Neural progenitor cell (in vitro differentiated cells): ENCODE data around the gene PAEP. TPM values are rescaled to one million over a fixed set of nuclear protein-coding genes. Genes with fewer than 3 reads are reported as not detected.

Experiments
- DNase-seq: peaks from one replicate; pipeline ENCODE4 v3.0.0-alpha.2; 2016; ENCODE audit warnings: low spot score
- H2AFZ ChIP-seq: fragments of 200-600 bp; sonication (generic); replicated peaks from 2 replicates; pipeline ENCODE4 v1.6.1; 2016; ENCODE audit warnings: antibody characterized with exemption
- H3F3A ChIP-seq: fragments of 200-600 bp; sonication (generic); 2 replicates; pipeline ENCODE4 v1.6.1; 2016; ENCODE audit warnings: antibody characterized with exemption, low read depth
- H3K27ac ChIP-seq: fragments of 200-600 bp; sonication (generic); 2 replicates; pipeline ENCODE4 v1.5.1; 2016; ENCODE audit warnings: mild to moderate bottlenecking
- H3K27me3 ChIP-seq: fragments of 200-600 bp; sonication (generic); 2 replicates; pipeline ENCODE4 v1.6.1; 2016; ENCODE audit warnings: mild to moderate bottlenecking, moderate library complexity
- H3K36me3 ChIP-seq: fragments of 200-600 bp; sonication (generic); 2 replicates; pipeline ENCODE4 v1.5.1; 2016
- H3K4me1 ChIP-seq: fragments of 200-600 bp; sonication (generic); 2 replicates; pipeline ENCODE4 v1.6.1; 2016; ENCODE audit warnings: mixed run types
- H3K4me2 ChIP-seq: fragments of 200-600 bp; sonication (generic); 2 replicates; pipeline ENCODE4 v1.6.1; 2016
- H3K4me3 ChIP-seq: fragments of 200-600 bp; sonication (generic); 2 replicates; pipeline ENCODE4 v1.5.1; 2016
- H3K79me2 ChIP-seq: fragments of 200-600 bp; sonication (generic); 2 replicates; pipeline ENCODE4 v1.6.1; 2016; ENCODE audit warnings: low read depth
- H3K9ac ChIP-seq: fragments of 200-600 bp; sonication (generic); 2 replicates; pipeline ENCODE4 v1.6.1; 2016
- H3K9me3 ChIP-seq: fragments of 200-600 bp; sonication (generic); 2 replicates; pipeline ENCODE4 v1.5.1; 2016; ENCODE audit warnings: low read depth
- H4K20me1 ChIP-seq: fragments of 200-600 bp; sonication (generic); 2 replicates; pipeline ENCODE4 v1.6.1; 2016; ENCODE audit warnings: low read depth
- H3K27ac Mint-ChIP-seq: 3 replicates; pipeline ENCODE4 v1.8.0; 2021; ENCODE audit warnings: mixed read lengths
- H3K27me3 Mint-ChIP-seq: 2 replicates; pipeline ENCODE4 v1.8.0; 2022; ENCODE audit warnings: low read depth, mild to moderate bottlenecking, inconsistent platforms, moderate library complexity, mixed read lengths; ENCODE audit not compliant: insufficient read depth
- H3K36me3 Mint-ChIP-seq: 3 replicates; pipeline ENCODE4 v1.8.0; 2021; ENCODE audit warnings: mixed read lengths
- H3K4me1 Mint-ChIP-seq: 3 replicates; pipeline ENCODE4 v1.8.0; 2021; ENCODE audit warnings: mixed read lengths
- H3K4me3 Mint-ChIP-seq: 3 replicates; pipeline ENCODE4 v1.8.0; 2021; ENCODE audit warnings: mild to moderate bottlenecking, moderate library complexity, mixed read lengths
- H3K9me3 Mint-ChIP-seq: 3 replicates; pipeline ENCODE4 v1.8.0; 2020; ENCODE audit warnings: mixed read lengths
- EZH2 ChIP-seq: fragments of 200-600 bp; sonication (generic); IDR thresholded peaks from 2 replicates; pipeline ENCODE4 v1.6.1; 2017; ENCODE audit warnings: antibody characterized with exemption, mild to moderate bottlenecking, moderate library complexity
- EZH2phosphoT487 ChIP-seq: fragments of 200-600 bp; sonication (generic); IDR thresholded peaks from 2 replicates; pipeline ENCODE4 v1.6.1; 2017; ENCODE audit warnings: antibody characterized with exemption
- total RNA-seq: library from RNA; depleted of rRNA; stranded (reverse); fragments of >200 nt; gene quantifications from 2 replicates; pipeline ENCODE4 v1.2.3, GENCODE V29; 2015; ENCODE audit warnings: low replicate concordance
- TF ChIP-seq, protein P1 (sequence below): fragments of 200-600 bp; sonication (generic); IDR thresholded peaks from 2 replicates; pipeline ENCODE4 v1.5.1; 2017; ENCODE audit warnings: antibody characterized with exemption, mild to moderate bottlenecking

The PAEP gene
- total RNA-seq, 1 donor from 2014 or later = not detected

DNA sequence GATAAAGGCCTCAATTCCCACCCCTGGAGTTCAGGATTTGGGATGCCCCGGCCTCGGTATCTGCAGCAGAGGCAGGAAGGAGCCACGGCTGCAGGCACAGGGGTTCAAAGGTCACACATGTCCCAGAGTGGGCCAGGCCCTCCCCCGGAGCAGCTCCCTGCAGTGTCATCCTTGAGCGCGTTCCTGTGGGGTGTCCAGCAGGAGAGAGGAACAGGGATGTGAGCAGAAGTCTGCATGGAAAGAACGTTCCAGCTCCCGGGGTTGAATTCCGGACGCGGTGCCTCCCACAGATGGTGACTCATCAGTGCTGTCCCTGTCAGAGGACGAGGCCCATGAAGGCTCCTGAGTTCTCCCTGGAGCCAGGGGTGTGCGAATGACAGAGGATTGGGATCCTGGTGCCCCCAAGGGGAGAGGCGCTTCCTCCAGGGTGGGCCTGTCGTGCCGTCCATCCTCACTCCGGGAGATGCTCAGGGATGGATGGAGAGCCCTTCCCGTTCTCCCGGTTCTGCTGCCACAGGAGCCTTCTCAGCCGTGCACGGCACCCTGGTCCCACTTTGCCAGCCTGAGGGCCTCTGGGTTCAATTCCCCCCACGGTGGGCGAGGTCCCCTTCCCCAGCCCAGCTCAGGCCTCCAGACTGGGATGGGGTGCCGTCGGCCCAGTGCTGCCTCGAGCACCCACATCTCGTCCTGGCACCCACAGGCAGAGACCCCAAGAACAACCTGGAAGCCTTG is 37.3 kb upstream of the PAEP start:
- Mint-ChIP-seq H3K27ac (no peak overlapping the region), H3K4me3 (no peak overlapping the region), H3K36me3 (no peaks in the 10 kb centered on the region), H3K27me3 (peaks cover 5% of the 10 kb centered on the region), H3K4me1 (peaks cover 3% of the 10 kb centered on the region), H3K9me3 (no peaks in the 10 kb centered on the region)
- no peak for TF ChIP-seq EZH2
- TF ChIP-seq, protein P1, sequence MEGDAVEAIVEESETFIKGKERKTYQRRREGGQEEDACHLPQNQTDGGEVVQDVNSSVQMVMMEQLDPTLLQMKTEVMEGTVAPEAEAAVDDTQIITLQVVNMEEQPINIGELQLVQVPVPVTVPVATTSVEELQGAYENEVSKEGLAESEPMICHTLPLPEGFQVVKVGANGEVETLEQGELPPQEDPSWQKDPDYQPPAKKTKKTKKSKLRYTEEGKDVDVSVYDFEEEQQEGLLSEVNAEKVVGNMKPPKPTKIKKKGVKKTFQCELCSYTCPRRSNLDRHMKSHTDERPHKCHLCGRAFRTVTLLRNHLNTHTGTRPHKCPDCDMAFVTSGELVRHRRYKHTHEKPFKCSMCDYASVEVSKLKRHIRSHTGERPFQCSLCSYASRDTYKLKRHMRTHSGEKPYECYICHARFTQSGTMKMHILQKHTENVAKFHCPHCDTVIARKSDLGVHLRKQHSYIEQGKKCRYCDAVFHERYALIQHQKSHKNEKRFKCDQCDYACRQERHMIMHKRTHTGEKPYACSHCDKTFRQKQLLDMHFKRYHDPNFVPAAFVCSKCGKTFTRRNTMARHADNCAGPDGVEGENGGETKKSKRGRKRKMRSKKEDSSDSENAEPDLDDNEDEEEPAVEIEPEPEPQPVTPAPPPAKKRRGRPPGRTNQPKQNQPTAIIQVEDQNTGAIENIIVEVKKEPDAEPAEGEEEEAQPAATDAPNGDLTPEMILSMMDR = no peak
- no peak for TF ChIP-seq EZH2phosphoT487
- Histone ChIP-seq H3K36me3 (no peaks in the 10 kb centered on the region), H3F3A (no peaks in the 10 kb centered on the region), H3K4me3 (no peak overlapping the region), H3K27me3 (no peaks in the 10 kb centered on the region), H3K79me2 (no peaks in the 10 kb centered on the region), H3K9ac (no peak overlapping the region), H4K20me1 (no peaks in the 10 kb centered on the region), H3K27ac (no peak overlapping the region), H3K4me1 (no peaks in the 10 kb centered on the region), H3K4me2 (no peak overlapping the region), H3K9me3 (no peaks in the 10 kb centered on the region), H2AFZ (no peak overlapping the region)
- no peak for DNase-seq

DNA sequence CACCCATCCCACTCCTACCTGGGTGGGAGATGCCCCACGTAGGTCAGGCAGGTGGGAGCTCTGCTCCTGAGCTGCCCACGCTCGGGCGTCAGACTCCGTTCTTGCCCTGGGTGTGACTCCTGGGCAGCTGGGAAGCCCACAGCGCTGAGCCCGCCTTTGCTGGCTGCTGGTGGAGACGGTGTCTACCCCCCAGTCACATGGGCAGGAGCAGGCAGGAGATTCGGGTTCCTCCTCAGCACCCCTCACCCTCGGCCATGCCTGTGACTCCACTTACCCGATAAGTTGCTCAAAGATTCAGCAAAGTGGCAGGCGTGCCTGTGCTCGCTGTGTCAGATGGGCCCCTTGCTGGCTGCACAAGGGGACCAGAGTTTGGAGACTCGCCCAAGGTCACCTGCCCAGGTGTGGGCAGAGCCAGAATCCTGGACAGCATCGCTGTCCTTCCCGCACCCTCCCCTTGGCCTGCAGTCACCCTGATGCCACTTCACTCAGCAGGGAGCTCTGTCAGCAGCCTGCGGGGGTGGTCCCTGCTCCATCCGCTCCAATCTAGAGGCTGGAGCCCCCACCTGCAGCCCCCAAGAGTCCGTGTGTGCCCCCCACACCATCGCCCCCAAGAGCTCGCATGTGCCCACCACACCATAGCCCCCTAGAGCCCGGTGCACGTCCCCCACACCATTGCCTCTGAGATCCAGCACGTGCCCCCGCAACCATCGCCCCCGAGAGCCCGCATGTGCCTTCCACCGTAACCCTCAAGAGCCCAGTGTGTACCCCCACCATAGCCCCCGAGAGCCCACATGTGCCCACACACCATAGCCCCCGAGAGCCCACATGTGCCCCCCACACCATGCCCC is 36.1 kb upstream of the PAEP start:
- Histone ChIP-seq H2AFZ (no peak overlapping the region), H3K36me3 (no peaks in the 10 kb centered on the region), H3K9me3 (no peaks in the 10 kb centered on the region), H3K4me3 (no peak overlapping the region), H3K79me2 (no peaks in the 10 kb centered on the region), H3F3A (no peaks in the 10 kb centered on the region), H3K9ac (no peak overlapping the region), H3K4me1 (no peaks in the 10 kb centered on the region), H3K27ac (no peak overlapping the region), H3K4me2 (no peak overlapping the region), H3K27me3 (no peaks in the 10 kb centered on the region), H4K20me1 (no peaks in the 10 kb centered on the region)
- Mint-ChIP-seq H3K4me3 (no peak overlapping the region), H3K27me3 (peaks cover 7% of the 10 kb centered on the region), H3K27ac (no peak overlapping the region), H3K36me3 (no peaks in the 10 kb centered on the region), H3K9me3 (no peaks in the 10 kb centered on the region), H3K4me1 (peaks cover 3% of the 10 kb centered on the region)
- no peak for DNase-seq
- TF ChIP-seq EZH2 = no peak
- no peak for TF ChIP-seq EZH2phosphoT487
- TF ChIP-seq, protein P1 = no peak

GRCh38 chr9:135526089-135526729 is 35.3 kb upstream of the PAEP start:
- peaks cover 3% of the 10 kb centered on the region for H3K4me1 Mint-ChIP-seq
- H3K27ac ChIP-seq = no peak overlapping the region
- no peak overlapping the region for H3K4me2 ChIP-seq
- no peaks in the 10 kb centered on the region for H3K4me1 ChIP-seq
- no peaks in the 10 kb centered on the region for H3K36me3 ChIP-seq
- H3K27me3 ChIP-seq = no peaks in the 10 kb centered on the region
- H3K4me3 Mint-ChIP-seq = no peak overlapping the region
- H3F3A ChIP-seq = no peaks in the 10 kb centered on the region
- no peaks in the 10 kb centered on the region for H3K36me3 Mint-ChIP-seq
- H3K9me3 Mint-ChIP-seq = no peaks in the 10 kb centered on the region
- H3K9ac ChIP-seq = no peak overlapping the region
- H3K79me2 ChIP-seq = no peaks in the 10 kb centered on the region
- DNase-seq = no peak
- TF ChIP-seq EZH2 = no peak
- TF ChIP-seq EZH2phosphoT487 = no peak
- TF ChIP-seq, protein P1 = no peak
- H3K9me3 ChIP-seq = no peaks in the 10 kb centered on the region
- H2AFZ ChIP-seq = no peak overlapping the region
- no peak overlapping the region for H3K27ac Mint-ChIP-seq
- H3K27me3 Mint-ChIP-seq = peaks cover 7% of the 10 kb centered on the region
- no peak overlapping the region for H3K4me3 ChIP-seq
- no peaks in the 10 kb centered on the region for H4K20me1 ChIP-seq
